Large intestine (tissue), 12 donors: ENCODE measurements around the gene CNTROB. TPM values are rescaled to one million over a fixed set of nuclear protein-coding genes. Genes with fewer than 3 reads are reported as not detected.

Experiments used
- DNase-seq, 2 donors: peaks; one replicate each; pipeline versions ENCODE4 v3.0.0 to v3.0.0-alpha.2; 2013
- H3K27ac ChIP-seq: one replicate; pipeline ENCODE4 v1.5.1; 2013; ENCODE audit warnings: low read length
- H3K27me3 ChIP-seq: 2 replicates; pipeline ENCODE4 v1.6.1; 2013; ENCODE audit warnings: low read length; ENCODE audit not compliant: control insufficient read depth, insufficient read depth
- H3K36me3 ChIP-seq: 2 replicates; pipeline ENCODE4 v1.6.1; 2013; ENCODE audit warnings: low read length; ENCODE audit not compliant: control insufficient read depth, insufficient read depth
- H3K4me1 ChIP-seq: one replicate; pipeline ENCODE4 v1.6.1; 2013; ENCODE audit warnings: low read length; ENCODE audit not compliant: control insufficient read depth, insufficient read depth
- H3K4me3 ChIP-seq: one replicate; pipeline ENCODE4 v1.5.1; 2013; ENCODE audit warnings: low read length
- H3K9me3 ChIP-seq: one replicate; pipeline ENCODE4 v1.6.1; 2013; ENCODE audit warnings: mild to moderate bottlenecking, low read depth, low read length, moderate library complexity; ENCODE audit not compliant: control insufficient read depth
- WGBS: methylation state at CpG from one replicate; pipeline ENCODE4 v1.1.5; 2013; ENCODE audit warnings: low lambda C conversion rate; ENCODE audit not compliant: insufficient coverage; 5-methylcytosine and 5-hydroxymethylcytosine counted together
- long read RNA-seq, 11 donors: transcript quantifications; one replicate each; lab custom pipeline, GENCODE V29; 2026
- polyA plus RNA-seq: library from polyadenylated mRNA; unstranded; fragments of 120-200 nt; gene quantifications from one replicate; pipeline ENCODE4 v1.2.1, GENCODE V29; 2013

The CNTROB gene, protein sequence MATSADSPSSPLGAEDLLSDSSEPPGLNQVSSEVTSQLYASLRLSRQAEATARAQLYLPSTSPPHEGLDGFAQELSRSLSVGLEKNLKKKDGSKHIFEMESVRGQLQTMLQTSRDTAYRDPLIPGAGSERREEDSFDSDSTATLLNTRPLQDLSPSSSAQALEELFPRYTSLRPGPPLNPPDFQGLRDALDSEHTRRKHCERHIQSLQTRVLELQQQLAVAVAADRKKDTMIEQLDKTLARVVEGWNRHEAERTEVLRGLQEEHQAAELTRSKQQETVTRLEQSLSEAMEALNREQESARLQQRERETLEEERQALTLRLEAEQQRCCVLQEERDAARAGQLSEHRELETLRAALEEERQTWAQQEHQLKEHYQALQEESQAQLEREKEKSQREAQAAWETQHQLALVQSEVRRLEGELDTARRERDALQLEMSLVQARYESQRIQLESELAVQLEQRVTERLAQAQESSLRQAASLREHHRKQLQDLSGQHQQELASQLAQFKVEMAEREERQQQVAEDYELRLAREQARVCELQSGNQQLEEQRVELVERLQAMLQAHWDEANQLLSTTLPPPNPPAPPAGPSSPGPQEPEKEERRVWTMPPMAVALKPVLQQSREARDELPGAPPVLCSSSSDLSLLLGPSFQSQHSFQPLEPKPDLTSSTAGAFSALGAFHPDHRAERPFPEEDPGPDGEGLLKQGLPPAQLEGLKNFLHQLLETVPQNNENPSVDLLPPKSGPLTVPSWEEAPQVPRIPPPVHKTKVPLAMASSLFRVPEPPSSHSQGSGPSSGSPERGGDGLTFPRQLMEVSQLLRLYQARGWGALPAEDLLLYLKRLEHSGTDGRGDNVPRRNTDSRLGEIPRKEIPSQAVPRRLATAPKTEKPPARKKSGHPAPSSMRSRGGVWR
- polyA plus RNA-seq, result 30.1 TPM
- long read RNA-seq, donor 1, partial matches to known transcripts, result 0 of 1 reads
- long read RNA-seq, donor 1, other reads (novel, unspliced or antisense), result 0 of 1 reads
- long read RNA-seq, donor 2, partial matches to known transcripts, result 0 of 1 reads
- long read RNA-seq, donor 2, other reads (novel, unspliced or antisense), result 0 of 1 reads
- long read RNA-seq, donor 3, result 0 reads
- long read RNA-seq, donor 4, result 0 reads
- long read RNA-seq, donor 5, partial matches to known transcripts, result 0 of 3 reads
- long read RNA-seq, donor 5, other reads (novel, unspliced or antisense), result 0 of 3 reads
- long read RNA-seq, donor 6, partial matches to known transcripts, result 0 of 1 reads
- long read RNA-seq, donor 6, other reads (novel, unspliced or antisense), result 0 of 1 reads
- long read RNA-seq, donor 7, partial matches to known transcripts, result 0 of 3 reads
- long read RNA-seq, donor 7, other reads (novel, unspliced or antisense), result 0 of 3 reads
- long read RNA-seq, donor 8, partial matches to known transcripts, result 0 of 1 reads
- long read RNA-seq, donor 8, other reads (novel, unspliced or antisense), result 0 of 1 reads
- long read RNA-seq, donor 9, partial matches to known transcripts, result 0 of 1 reads
- long read RNA-seq, donor 9, other reads (novel, unspliced or antisense), result 0 of 1 reads
- long read RNA-seq, donor 10, partial matches to known transcripts, result 0 of 1 reads
- long read RNA-seq, donor 10, other reads (novel, unspliced or antisense), result 0 of 1 reads
- long read RNA-seq, donor 11, partial matches to known transcripts, result 0 of 3 reads
- long read RNA-seq, donor 11, other reads (novel, unspliced or antisense), result 0 of 3 reads

DNA sequence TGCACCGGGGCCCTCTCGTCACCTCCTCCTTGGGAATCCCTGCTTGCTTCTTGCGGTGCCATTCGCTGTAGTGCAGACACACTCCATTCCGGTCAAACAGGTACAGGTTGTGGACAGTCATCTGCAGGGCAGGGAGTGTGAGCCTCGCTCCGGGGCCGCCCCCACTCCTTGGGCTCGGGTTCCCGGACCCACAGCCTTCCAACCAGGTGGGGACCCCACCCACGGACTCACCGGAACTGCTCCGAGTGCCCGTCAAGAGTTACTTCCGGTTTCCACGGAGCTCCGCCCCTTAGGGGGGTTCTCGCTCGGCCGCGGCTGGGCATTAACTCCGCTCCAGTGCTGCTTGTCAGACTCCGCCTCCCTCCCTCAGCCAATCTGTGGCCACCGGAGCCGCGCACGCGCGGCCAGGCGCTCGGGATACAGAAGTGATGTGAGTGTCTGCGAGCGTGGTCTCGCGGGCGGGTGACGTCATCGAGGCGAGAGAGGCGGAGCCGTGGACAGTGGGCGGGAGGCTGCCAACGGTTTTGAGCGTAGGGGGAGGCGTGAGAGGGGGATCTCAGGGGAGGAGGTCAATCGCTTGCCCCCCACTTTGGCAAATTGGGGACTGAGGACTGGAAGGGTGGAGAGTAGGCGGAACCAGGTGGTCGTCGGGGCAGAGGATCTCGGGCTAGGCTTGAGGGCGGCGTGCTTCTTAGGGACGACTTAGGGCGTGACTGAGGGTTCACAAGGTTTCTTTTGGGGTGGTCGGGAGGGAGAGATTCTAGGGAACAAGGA lies at the start of gene CNTROB, which contains the start of gene TRAPPC1:
CNTROB (plus strand) TSS at position 498 of the 774 bp plus-strand sequence. CDS start 874 bp downstream, outside the sequence.
TRAPPC1 (minus strand) TSS at position 238 of the 774 bp plus-strand sequence; CDS start at position 121, 117 bp downstream.
- peak; percentile 100 for DNase-seq
- Histone ChIP-seq H3K36me3 (peaks cover 16% of the 10 kb centered on the region), H3K9me3 (peaks cover 3% of the 10 kb centered on the region), H3K4me1 (peaks cover 16% of the 10 kb centered on the region), H3K4me3 (peak within 1 kb of the TSS; percentile 83), H3K27ac (peak within 1 kb of the TSS; percentile 50), H3K27me3 (peaks cover 7% of the 10 kb centered on the region)
- no CpG with 5 or more reads among the region's 55 CpGs for WGBS

DNA sequence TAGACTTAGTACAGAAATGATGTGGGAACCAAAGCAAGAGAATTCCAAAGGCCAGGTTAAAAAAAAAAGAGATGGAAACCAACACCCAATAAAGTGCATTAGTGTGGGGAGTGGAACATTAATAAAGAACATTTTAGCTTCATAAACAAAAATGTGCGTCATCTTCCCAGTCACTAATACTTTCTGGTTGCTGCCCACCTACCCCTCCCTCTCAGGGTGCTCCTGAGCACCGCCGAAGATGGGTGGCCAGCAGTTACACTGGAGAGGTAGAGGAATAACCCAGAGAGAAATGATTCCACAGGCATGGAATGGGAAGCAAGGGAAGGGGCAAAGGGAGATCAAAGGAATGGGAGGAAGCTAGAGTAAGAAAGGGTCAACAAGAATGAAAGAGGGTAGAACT lies 49.4 kb upstream of the CNTROB start:
- Histone ChIP-seq H3K9me3 (no peaks in the 10 kb centered on the region), H3K4me1 (peaks cover 35% of the 10 kb centered on the region), H3K27ac (no peak overlapping the region), H3K4me3 (no peak overlapping the region), H3K27me3 (no peaks in the 10 kb centered on the region), H3K36me3 (peaks cover 26% of the 10 kb centered on the region)
- no CpG with 5 or more reads among the region's 3 CpGs for WGBS
- no peak for DNase-seq

DNA sequence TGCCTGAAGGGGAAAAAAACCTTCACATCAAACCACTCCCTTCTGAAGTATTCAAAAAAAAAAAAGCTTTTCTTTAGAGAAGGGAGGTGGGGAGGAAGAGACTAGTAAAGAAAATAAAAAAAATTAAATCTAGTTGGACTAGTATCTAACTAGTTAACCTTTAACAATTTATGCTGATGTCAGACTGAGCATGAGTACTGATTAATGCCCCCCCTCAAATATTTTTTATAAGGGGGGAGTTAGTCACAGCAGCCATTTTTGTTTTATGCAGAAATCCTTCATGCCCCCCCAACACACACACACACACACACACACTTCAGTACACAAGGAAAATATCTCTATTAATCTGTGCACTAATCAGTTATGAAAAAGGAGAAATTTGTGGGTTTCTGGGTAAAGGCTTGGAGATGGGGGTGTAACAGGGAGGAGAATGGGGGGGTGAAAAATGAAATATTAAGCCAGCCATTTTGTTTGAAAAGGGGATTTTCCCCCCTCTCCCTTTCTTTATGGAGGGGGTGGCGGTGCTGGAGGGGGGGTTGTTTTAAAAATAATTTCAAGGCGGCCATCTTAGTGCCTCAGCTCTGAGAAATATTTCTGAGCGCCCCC lies 48.1 kb upstream of the CNTROB start:
- Histone ChIP-seq H3K27ac (peak overlapping the region; percentile 63), H3K4me3 (peak overlapping the region; percentile 40), H3K4me1 (peaks cover 47% of the 10 kb centered on the region), H3K36me3 (peaks cover 22% of the 10 kb centered on the region), H3K27me3 (no peaks in the 10 kb centered on the region), H3K9me3 (no peaks in the 10 kb centered on the region)
- no CpG with 5 or more reads among the region's 3 CpGs for WGBS
- DNase-seq, result peak in 1 of 2 donors; percentile 70

DNA sequence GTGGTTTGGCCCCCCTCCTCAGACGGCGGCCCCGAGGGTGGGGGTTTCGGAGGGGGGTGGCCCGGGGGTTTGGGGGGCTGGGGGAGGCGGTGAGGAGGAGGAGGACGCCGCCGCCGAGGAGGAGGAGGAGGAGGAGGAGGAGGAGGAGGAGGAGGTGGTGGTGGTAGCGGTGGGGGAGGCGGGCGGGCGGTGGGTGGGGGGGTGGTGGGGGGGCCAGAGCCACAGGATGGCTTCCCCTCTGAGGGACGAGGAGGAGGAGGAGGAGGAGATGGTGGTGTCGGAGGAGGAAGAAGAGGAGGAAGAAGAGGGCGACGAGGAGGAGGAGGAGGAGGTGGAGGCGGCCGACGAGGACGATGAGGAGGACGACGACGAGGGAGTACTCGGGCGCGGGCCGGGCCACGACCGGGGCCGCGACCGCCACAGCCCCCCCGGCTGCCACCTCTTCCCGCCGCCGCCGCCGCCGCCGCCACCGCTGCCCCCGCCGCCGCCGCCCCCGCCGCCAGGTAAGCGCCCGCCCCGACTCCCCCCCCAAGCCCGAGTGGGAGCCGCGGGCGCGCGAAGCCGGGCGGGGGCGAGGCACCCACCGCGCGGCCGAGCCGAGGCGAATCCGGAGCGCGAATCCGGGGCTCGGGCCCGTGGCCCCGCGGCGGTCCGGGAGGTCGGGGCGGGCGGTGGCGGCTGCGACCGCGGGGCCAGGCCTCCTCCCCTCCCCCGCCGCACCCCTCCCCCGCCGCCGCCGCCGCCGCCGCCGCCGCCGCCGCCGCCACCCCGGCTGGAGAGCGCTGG lies 47.2 kb upstream of the CNTROB start:
- Histone ChIP-seq H3K4me1 (peaks cover 55% of the 10 kb centered on the region), H3K27me3 (no peaks in the 10 kb centered on the region), H3K9me3 (no peaks in the 10 kb centered on the region), H3K36me3 (peaks cover 20% of the 10 kb centered on the region), H3K4me3 (peak overlapping the region; percentile 79), H3K27ac (peak overlapping the region; percentile 87)
- WGBS, result no CpG with 5 or more reads among the region's 100 CpGs
- peak in 1 of 2 donors; percentile 26 for DNase-seq

DNA sequence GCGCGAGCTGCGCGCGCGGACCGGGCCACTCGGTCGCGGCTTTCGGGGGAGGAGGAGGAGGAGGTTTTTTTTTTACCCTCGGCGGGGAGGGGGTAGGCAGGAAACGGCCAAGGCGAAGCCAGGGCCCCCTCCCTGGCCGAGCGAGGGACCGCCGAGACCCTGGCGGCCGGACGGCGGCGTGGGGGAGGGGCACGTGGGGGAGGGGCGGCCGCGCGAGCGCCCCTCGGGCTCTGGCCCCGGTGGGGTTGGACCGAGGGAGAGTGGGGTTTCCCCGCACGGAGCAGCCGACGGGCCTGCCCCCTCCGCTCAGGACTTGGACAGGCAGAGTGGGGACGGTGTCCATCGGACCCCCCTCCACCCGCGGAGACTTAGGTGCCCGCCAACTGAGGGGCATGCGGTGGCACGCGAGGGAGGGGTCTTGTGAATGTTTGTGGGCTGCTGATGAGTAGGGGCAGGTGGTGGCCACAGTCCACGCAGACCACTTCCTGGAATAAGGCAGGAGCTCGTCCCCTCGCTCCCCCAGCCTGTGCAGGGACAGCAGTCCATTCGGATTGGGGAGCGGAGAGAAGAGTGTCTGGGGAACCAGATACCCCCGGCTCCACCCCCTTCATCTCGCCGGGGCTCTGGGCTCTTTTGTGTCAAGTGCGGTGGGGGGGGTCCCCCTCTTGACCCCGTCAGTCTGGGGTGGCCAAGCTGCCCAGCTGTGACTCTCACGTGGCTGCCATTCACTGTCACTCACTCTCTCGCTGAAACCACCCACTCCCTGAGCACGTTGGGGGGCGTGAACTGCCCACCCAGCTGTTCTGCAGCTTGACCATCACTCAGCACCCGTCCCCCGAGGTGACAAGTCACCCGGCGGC lies 46.4 kb upstream of the CNTROB start:
- Histone ChIP-seq H3K4me3 (peak overlapping the region; percentile 79), H3K4me1 (peaks cover 58% of the 10 kb centered on the region)

DNA sequence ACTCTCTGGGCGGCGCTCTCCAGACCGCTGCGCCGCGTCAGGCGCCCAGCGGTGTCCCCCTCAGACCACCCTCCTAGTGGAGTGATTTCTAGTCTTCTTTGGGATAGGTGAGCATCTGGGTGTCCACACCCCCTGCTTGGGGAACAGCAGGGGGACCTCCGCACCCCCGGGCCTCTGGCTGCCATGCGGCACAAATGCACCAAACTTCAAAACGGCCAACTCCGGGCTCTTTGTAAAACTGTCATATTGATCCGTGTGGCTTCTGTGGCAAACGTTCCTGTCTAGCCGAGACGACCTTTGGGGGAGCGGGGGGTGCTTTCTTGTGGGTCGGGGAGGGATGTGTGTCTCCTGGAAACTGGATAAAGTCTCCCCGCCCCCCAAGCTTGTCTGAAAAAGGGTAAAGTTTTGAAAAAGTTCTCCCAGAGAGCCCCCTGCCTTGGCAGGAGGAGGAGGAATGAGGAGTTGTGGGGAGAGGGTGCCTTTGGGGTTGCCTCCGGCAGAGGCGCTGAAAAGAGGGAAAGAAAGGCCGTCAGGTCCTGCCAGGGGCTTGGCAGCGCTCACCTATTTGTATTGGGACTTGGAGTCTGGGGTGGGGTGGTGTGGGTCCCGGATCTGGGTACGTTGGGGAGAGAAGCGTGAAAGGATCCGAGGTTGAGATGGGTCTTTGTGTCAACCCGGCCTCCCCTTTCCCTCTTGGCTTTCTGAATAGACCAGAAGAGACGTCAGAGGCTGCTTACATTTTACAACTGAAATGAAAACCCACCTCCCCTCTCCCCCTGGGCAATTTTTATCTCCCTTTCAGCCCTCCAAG lies 45.6 kb upstream of the CNTROB start:
- WGBS, result no CpG with 5 or more reads among the region's 30 CpGs
- H3K9me3 ChIP-seq, result no peaks in the 10 kb centered on the region
- H3K27ac ChIP-seq, result peak overlapping the region; percentile 87
- no peaks in the 10 kb centered on the region for H3K27me3 ChIP-seq
- peaks cover 58% of the 10 kb centered on the region for H3K4me1 ChIP-seq
- DNase-seq, result peak in 1 of 2 donors; percentile 61
- peaks cover 15% of the 10 kb centered on the region for H3K36me3 ChIP-seq
- H3K4me3 ChIP-seq, result peak overlapping the region; percentile 79

More for the DNA sequence above, 46.4 kb upstream of the CNTROB start:
- peak; percentile 41 to 71 for DNase-seq
- no peaks in the 10 kb centered on the region for H3K9me3 ChIP-seq
- H3K27me3 ChIP-seq, result no peaks in the 10 kb centered on the region
- H3K27ac ChIP-seq, result peak overlapping the region; percentile 87
- no CpG with 5 or more reads among the region's 64 CpGs for WGBS
- peaks cover 16% of the 10 kb centered on the region for H3K36me3 ChIP-seq

DNA sequence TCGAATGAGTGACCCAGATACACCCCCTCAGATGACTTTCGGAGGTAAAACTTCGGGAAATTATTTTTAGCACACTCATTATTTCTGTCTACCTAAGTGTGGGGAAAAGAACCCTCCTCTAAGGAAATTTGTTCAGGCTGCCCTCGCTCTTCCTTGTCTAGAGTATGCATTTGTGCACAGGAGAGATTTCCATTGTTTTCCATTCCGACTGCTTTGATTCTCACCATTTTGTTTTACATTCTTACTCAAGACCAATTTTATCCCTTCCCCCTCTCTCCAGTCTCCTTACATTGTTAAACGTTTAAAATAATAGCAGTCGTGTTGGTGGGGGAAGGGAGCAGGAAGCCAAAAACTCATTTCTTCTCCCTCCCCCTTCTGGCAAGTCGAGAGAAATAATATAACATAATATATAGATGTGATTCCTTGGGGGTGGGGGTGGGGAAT lies 44.9 kb upstream of the CNTROB start:
- peaks cover 19% of the 10 kb centered on the region for H3K36me3 ChIP-seq
- DNase-seq, result no peak
- no peaks in the 10 kb centered on the region for H3K27me3 ChIP-seq
- 0% methylated on average over 5 of the region's 8 CpGs for WGBS
- peak overlapping the region; percentile 87 for H3K27ac ChIP-seq
- H3K9me3 ChIP-seq, result no peaks in the 10 kb centered on the region
- peaks cover 53% of the 10 kb centered on the region for H3K4me1 ChIP-seq
- peak overlapping the region; percentile 79 for H3K4me3 ChIP-seq
